Lung microvascular endothelial cell (primary cell): Measurements from ENCODE around the gene RBAK. TPM values are rescaled to one million over a fixed set of nuclear protein-coding genes. Genes with fewer than 3 reads are reported as not detected.
"Not testable (repeated sequence)": the region's sequence is repeated elsewhere in the genome, so short reads cannot be mapped to it uniquely, and the experiment has no call there.

Experiments used
- DNase-seq, 2 donors: peaks; one replicate each; pipeline versions ENCODE4 v3.0.0 to v3.0.0-alpha.2; 2010; ENCODE audit warnings: low read depth in 2 of 2
- total RNA-seq: library from RNA; depleted of rRNA; stranded (reverse); fragments of >200 nt; gene quantifications from 2 replicates; pipeline ENCODE4 v1.2.1, GENCODE V29; 2014

Gene RBAK
- total RNA-seq, 1 donor from 2014 or later = 6.0 TPM

- no peak for DNase-seq
Measured at GRCh38 chr7:5050676-5051075, 5.0 kb downstream of the RBAK start.

DNA sequence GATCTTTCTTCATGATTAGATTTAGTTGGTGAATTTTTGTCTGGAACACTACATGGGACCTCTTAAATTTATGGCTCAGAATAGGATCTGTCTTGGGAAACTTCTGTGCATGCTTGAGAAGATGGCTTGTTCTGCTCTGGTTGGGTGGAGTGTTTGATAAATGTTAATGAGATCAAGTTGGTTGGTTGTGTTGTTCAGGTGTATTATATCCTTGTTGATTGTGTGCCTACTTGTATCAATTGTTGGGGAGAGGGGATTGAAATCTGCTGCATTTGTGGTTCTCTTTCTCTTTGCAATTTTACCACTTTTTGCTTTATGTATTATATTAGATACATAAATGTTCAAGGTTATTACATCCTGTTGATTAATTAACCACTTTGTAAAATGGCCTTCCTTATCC is 6.1 kb downstream of the RBAK start:
- DNase-seq = not testable (repeated sequence)

DNA sequence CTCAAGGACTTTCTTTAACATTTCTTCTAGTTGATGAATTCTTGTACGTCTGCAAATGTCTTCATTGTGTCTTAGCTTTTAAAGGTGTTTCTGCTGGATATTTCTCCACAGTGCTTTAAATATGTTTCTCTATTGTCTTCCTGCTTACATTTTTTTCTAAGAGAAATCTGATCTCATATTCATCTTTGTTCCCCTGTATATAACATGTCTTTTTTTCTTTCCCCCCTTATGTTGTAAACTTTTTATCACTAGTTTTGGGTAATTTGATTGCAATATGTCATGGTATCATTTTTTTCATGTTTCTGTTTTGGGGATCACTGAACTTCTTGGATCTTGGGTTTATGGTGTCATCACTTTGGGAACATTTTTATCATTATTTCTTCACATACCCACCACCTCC is 7.5 kb downstream of the RBAK start:
- no peak for DNase-seq

DNA sequence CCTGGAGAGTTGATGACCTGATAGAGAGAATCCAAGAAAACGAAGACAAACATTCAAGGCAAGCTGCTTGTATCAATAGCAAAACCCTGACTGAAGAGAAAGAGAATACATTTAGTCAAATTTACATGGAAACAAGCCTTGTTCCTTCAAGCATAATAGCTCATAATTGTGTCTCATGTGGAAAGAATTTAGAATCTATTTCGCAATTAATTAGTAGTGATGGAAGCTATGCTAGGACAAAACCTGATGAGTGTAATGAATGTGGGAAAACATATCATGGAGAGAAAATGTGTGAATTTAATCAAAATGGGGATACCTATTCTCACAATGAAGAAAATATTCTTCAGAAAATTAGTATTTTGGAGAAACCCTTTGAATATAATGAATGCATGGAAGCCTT is 18.0 kb downstream of the RBAK start:
- no peak for DNase-seq

DNA sequence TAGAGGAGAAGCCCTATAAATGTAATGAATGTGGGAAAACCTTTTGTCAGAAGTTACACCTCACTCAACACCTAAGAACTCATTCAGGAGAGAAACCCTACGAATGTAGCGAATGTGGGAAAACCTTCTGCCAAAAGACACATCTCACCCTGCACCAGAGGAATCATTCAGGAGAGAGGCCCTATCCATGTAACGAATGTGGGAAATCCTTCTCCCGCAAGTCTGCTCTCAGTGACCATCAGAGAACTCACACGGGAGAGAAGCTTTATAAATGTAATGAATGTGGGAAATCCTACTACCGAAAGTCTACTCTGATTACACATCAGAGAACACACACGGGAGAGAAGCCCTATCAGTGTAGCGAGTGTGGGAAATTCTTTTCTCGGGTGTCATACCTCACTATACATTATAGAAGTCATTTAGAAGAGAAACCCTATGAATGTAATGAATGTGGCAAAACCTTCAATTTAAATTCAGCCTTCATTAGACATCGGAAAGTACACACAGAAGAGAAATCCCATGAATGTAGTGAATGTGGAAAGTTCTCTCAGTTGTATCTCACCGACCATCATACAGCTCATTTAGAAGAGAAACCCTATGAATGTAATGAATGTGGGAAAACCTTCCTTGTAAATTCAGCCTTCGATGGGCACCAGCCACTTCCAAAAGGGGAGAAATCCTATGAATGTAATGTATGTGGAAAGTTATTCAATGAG is 18.9 kb downstream of the RBAK start:
- DNase-seq = peak in 1 of 2 donors; percentile 16

- no peak for DNase-seq
Measured at GRCh38 chr7:5065107-5065407, 19.4 kb downstream of the RBAK start.

DNA sequence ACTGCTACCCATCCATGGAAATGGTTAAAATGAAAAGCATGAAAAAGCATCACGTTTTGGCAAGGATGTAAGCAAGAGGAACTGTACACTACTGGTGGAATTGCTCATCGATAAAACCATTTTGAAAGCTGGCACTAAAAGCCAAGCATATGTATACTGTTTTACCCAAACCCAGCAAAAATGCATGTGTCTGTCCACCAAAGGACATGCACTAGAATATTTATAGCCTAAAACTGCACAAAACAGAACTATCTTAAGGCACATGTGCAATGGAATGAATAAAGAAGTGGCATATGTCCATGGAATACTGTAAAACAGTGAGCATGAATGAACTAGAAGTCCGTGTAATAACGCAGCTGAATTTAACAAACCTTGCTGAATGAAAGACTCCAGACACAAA is 22.9 kb downstream of the RBAK start:
- no peak for DNase-seq

GRCh38 chr7:5070206-5070605 is 24.5 kb downstream of the RBAK start:
- no peak for DNase-seq

- DNase-seq = not testable (repeated sequence)
Measured at GRCh38 chr7:5075187-5075586, 29.5 kb downstream of the RBAK start.

GRCh38 chr7:5077740-5078139 is 32.1 kb downstream of the RBAK start:
- DNase-seq = peak; percentile 38 to 62

- DNase-seq = no peak
Measured at GRCh38 chr7:5082806-5083205, 37.1 kb downstream of the RBAK start.

DNA sequence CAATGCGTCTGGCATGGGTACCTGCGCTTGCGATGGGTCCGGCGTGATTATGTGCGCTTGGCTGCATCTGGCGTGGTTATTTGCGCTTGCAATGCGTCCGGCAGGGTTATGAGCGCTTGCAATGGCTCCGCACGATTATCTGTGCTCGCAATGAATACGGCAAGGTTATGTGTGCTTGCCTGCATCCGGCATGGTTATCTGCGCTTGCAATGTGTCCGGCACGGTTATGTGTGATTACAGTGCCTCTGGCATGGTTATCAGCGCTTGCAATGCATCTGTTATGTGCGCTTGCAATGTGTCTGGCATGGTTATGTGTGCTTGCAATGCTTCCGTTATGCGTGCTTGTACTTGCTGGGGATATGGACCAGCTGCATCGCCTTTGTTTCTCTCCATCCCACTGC is 37.7 kb downstream of the RBAK start:
- DNase-seq = no peak

DNA sequence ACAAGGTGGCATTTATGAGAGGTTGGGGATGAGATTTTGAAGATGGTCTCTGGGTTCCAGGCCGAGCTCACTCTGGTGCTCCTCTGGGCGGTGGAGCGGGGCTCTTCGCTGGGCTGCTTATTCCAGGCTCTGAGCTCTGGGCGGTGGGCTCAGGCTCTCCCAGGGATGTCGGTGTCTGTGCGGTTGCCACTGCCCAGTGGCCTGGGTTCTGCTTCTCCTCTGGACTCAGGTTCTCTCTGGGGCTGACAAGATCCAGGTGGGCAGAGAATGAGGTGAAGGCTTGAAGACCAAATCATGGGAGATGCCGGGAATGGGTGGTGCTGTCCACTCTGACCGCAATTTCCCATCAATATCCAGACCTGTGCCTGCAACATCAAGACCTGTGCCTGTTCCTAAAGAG is 40.6 kb downstream of the RBAK start:
- no peak for DNase-seq

DNA sequence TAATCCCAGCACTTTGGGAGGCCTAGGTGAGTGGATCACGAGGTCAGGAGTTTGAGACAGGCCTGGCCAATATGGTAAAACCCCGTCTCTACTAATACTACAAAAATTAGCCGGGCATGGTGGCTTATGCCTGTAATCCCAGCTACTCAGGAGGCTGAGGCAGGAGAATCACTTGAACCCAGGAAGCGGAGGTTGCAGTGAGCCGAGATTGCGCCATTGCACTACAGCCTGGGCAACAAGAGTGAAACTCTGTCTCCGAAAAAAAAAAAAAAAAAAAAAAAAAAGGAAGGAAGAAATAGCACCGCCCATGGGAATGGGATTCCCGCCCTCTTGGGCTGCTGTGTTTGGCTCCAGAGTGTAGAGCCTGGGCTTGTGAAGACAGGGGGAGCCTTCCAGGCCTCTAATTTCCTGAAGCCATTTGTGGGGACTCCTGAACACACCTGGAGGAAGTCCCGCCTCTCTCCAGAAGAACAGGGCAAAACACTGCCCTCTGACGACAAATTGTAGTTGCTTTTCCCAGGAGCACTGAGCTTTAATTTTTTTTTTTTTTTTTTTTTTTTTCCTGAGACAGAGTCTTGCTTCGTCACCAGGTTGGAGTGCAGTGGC is 42.7 kb downstream of the RBAK start:
- peak in 1 of 2 donors; percentile 21 for DNase-seq

DNA sequence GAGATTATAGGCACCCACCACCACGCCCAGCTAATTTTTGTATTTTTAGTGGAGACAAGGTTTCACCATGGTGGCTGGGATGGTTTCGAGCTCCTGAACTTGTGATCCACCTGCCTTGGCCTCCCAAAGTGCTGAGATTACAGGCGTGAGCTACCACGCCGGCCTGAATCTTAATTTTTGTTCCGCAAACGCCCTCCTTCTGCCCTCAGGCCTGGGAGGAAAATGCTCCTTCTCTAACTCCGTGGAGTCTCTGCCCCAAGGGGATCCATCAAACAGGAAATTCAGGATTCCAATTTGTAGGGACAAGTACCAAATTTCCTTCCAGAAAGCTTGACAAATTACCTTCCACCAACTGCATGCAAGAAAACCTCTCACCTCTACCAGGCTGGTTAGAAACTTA is 43.2 kb downstream of the RBAK start:
- DNase-seq = no peak

- no peak for DNase-seq
Measured at GRCh38 chr7:5093948-5094347, 48.3 kb downstream of the RBAK start.

- no peak for DNase-seq
Measured at GRCh38 chr7:5094641-5095040, 49.0 kb downstream of the RBAK start.

DNA sequence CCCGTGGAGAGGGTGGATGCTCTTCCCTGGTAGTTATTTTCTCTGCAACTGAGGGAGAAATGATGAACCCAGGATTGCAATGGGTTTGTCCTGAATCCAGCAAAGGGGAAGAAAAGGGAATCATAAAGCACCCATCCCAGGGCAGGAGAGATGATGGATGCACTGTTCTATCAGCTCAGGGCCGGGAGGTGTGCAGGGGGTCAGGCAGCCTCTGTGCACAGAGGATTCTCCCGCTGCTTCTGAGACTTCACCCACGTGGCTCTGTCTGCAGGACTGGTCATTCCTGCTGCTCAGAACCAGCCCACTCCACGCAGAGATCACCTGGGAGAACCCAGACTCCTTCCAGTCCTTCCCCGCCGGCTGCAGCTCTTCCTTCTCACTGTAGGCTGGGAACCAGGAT is 70.7 kb downstream of the RBAK start:
- DNase-seq = no peak

DNA sequence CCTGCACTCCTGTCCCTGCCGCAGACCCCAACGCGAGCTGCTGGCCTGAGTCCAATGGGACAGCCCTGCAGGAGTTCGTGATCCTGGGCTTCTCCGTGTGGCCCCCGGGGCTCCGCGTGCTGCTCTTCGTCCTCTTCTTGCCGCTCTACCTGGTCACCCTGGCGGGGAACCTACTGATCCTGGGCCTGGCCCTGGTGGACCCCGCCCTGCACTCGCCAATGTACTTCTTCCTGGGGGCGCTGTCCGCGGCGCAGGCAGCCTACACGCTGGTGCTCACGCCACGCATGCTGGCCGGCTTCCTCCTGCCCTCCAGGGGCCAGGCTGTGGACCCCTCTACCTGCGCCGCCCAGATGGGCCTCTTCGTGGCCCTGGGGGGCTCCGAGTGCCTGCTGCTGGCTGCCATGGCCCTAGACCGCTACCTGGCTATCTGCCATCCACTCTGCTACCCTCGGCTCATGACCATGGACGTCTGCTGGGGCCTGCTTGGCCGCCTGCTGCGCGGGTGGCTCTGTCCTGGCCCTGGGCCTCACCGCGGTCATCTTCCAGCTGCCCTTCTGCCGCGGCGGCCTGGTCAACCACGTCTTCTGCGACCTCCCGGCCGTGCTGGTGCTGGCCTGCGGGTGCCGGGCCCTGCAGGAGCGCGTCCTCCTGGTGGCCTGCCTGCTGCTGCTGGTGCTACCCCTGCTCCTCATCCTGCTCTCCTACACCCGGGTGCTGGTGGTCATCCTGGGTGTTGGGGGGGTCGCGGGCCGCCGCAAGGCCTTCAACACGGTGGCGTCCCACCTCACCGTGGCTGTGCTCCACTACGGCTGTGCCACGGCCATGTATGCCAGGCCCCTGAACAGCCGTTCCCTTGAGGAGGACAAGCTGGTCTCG is 71.7 kb downstream of the RBAK start:
- DNase-seq = no peak
